GM12878 (cell line): ENCODE measurements around the gene SMAD2.

ENCODE experiments used
- BCLAF1 ChIP-seq: fragments of 450-650 bp; IDR thresholded peaks from 2 replicates; pipeline ENCODE4 v1.6.1; 2017; ENCODE audit warnings: antibody characterized with exemption, mild to moderate bottlenecking, moderate library complexity
- E2F4 ChIP-seq: IDR thresholded peaks from 2 replicates; pipeline ENCODE4 v1.6.1; 2012; ENCODE audit warnings: low read depth, low read length, improper control_type of control experiment
- MXI1 ChIP-seq: fragments of 150-350 bp; IDR thresholded peaks from 2 replicates; pipeline ENCODE4 v1.6.1; 2011; ENCODE audit warnings: low read depth, mild to moderate bottlenecking, inconsistent platforms, low read length, improper control_type of control experiment
- POLR2AphosphoS5 ChIP-seq: IDR thresholded peaks from 2 replicates; pipeline ENCODE4 v1.6.1; 2011; ENCODE audit warnings: mild to moderate bottlenecking, low read length, inconsistent platforms
- RCOR1 ChIP-seq: conservative IDR thresholded peaks from 2 replicates; pipeline ENCODE4 v1.6.1; 2012; ENCODE audit warnings: low read depth, low read length, improper control_type of control experiment
- SMC3 ChIP-seq: IDR thresholded peaks from 2 replicates; pipeline ENCODE4 v1.6.1; 2011; ENCODE audit warnings: low read length, improper control_type of control experiment, borderline replicate concordance
- SREBF1 ChIP-seq: IDR thresholded peaks from 2 replicates; pipeline ENCODE4 v1.6.1; 2012; ENCODE audit warnings: mild to moderate bottlenecking, low read length
- ZBTB11 ChIP-seq: fragments of 450-650 bp; formaldehyde crosslinking; IDR thresholded peaks from 2 replicates; pipeline ENCODE4 v1.5.0; 2022; ENCODE audit warnings: mild to moderate bottlenecking, missing genetic modification characterization

- TF ChIP-seq BCLAF1 (no peak), POLR2AphosphoS5 (no peak), RCOR1 (no peak), E2F4 (no peak), MXI1 (no peak), ZBTB11 (no peak), SMC3 (no peak), SREBF1 (no peak)
Measured at GRCh38 chr18:47798366-47798765, 132.1 kb downstream of the SMAD2 start.
